IPS-18c (cell line): ENCODE measurements around the gene PAQR7.

ENCODE experiments used
- H3K4me3 ChIP-seq: 2 replicates; pipeline ENCODE4 v1.7.0; 2013; ENCODE audit warnings: low read depth, mild to moderate bottlenecking, low read length, moderate library complexity; ENCODE audit not compliant: insufficient read depth
- H3K9me3 ChIP-seq: one replicate; pipeline ENCODE4 v1.6.1; 2013; ENCODE audit warnings: mild to moderate bottlenecking, low read length, moderate library complexity; ENCODE audit not compliant: control insufficient read depth, insufficient read depth

Gene PAQR7

GRCh38 chr1:25816112-25816718 is 59.3 kb downstream of the PAQR7 start:
- Histone ChIP-seq H3K9me3 (no peaks in the 10 kb centered on the region), H3K4me3 (no peak overlapping the region)

DNA sequence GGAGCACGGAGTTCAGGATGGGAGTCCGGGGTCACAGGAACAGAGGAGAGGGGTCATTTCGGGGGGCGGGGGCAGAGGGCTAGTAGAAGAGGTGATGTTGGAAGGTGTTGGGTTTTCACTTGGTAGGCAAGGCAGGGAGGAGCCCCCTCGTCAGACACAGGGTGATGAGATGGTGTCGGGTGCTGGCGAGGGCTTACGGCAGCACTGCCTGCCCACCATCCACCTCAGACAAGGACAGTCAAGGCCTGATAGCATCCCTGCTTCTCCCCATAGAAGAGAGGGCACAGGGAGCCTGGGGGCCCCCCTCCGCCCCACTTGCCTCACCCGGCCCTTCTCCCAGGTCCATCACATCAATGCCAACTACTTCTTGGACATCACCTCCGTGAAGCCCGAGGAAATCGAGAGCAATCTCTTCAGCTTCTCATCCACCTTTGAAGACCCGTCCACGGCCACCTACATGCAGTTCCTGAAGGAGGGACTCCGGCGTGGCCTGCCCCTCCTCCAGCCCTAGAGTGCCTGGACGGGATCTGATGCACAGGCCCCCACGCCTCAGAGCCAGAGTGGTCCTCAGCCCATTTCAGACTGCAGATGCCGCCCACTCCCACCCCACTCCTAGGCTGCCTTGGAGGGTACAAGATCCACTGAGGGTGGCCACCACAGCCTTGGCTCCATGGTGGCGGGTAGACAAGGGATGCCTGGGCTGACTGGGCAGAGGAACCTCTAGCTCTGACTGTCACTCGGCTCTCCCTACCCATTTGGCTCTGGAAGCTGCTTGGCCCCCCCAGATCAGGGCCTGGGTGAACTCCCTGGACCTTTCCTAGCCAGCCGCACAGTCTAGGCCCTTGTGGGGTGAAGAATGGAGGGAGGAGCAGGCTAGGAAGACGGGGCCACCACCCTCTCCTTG is 60.0 kb downstream of the PAQR7 start:
- no peak overlapping the region for H3K4me3 ChIP-seq

DNA sequence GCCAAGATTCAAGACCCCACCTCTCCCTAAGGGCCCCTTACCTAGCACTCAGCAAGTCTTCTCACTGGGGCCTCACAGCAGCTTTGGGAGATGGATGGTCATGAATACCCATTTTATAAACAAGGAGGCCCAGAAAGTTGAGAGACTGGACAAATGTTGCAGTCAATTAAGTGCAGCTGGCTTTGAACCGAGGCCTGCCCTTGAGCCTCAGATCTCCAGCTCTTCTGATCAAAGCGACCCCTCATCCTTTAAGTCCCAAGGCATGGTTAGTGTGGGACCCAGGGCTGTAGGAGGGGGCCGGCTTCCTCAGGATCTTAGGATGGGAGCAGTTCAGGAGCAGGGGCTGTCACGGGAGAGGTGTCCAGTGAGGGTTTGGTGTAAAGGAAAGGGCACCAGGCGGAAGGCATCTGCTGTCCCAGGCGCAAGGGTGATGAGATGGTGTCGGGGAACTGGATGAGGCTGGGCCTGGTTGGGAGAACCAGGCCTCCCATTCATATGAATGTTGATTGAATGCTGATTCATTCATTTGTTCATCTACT is 60.9 kb downstream of the PAQR7 start:
- H3K9me3 ChIP-seq: no peaks in the 10 kb centered on the region

More for the DNA sequence above, 60.0 kb downstream of the PAQR7 start:
- H3K9me3 ChIP-seq: no peaks in the 10 kb centered on the region

DNA sequence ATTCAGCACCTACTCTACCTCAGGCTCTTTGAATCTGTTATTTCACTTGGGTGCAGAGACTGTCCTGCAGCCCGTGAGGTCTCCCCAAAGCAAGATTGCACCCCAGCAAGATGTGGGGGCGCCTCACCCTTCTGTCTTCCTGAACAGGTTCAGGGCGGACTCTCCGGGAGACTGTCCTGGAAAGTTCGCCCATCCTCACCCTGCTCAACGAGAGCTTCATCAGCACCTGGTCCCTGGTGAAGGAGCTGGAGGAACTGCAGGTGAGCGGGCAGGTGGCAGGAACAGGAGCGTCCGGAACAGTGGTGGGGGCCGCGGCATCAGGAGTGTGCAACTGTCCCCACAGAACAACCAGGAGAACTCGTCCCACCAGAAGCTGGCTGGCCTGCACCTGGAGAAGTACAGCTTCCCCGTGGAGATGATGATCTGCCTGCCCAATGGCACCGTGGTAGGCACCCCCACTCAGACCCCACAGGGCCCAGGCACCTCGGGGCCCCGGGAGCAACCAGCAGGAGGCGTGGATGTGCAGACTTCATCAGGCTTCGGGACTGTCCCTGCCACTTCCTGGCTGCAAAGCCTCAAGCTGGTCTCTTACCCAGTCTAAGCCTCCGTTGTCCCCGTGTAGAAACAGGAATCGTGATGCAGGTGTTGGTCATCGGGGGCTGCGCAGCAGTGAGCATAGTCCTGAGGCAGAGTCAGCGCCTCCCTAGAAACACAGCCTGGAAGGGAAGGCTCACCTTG is 61.6 kb downstream of the PAQR7 start:
- H3K4me3 ChIP-seq: no peak overlapping the region
- H3K9me3 ChIP-seq: no peaks in the 10 kb centered on the region

More for the DNA sequence above, 60.9 kb downstream of the PAQR7 start:
- no peak overlapping the region for H3K4me3 ChIP-seq

DNA sequence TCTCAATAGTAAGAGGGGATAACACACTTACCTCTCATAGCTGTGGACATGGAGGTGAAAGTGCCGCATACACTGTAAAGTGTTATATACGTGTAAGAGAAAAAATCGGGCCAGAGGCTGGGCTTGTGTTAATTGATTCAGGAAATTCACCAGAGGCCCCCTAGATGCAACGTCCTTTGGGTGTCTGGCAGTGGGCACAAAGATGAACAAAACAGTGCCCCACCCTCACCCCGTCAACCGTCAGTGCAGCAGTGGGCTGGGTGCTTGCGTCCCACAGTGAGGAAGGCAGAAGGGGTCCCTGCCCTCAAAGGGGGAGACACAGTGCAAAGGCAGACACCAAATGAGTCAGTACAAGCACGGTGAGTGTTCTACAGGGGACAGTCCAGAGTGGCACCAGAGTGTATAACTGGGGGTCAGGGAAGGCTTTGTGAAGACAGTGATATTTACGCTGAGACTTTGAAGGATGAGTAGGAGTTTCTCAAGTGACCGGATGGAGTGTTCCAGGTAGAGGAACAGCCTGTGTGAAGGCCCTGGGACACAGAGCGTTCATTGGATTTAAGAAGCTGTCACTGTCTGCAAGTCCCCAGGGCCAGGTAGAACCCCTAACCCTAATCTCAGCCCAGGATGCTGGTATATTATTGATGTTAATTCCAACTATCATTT is 62.3 kb downstream of the PAQR7 start:
- Histone ChIP-seq H3K4me3 (no peak overlapping the region), H3K9me3 (no peaks in the 10 kb centered on the region)
